ENCODE measurements around the gene RAMACL.

The RAMACL gene

DNA sequence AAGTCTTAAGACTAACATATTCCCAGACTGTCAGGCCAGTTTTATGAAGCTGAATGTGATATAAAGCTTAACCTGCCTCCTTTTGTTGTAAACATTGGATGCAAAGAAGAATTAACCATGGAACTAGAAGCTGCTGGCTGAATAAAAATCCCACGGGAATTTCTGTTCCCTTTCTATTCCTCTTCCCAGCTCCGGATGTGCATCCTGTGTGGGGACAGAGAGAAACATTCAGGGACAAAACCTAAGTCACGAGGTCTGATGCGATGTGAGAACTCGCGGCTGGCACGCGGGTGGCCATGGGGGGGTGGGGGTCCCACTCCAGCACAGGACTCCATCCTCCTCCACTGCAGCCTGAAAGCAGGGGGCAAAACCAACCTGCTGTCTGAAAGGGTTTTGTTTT is 32.2 kb downstream of the RAMACL start:
- TF ChIP-seq, protein P1, sequence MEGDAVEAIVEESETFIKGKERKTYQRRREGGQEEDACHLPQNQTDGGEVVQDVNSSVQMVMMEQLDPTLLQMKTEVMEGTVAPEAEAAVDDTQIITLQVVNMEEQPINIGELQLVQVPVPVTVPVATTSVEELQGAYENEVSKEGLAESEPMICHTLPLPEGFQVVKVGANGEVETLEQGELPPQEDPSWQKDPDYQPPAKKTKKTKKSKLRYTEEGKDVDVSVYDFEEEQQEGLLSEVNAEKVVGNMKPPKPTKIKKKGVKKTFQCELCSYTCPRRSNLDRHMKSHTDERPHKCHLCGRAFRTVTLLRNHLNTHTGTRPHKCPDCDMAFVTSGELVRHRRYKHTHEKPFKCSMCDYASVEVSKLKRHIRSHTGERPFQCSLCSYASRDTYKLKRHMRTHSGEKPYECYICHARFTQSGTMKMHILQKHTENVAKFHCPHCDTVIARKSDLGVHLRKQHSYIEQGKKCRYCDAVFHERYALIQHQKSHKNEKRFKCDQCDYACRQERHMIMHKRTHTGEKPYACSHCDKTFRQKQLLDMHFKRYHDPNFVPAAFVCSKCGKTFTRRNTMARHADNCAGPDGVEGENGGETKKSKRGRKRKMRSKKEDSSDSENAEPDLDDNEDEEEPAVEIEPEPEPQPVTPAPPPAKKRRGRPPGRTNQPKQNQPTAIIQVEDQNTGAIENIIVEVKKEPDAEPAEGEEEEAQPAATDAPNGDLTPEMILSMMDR (IDR thresholded peaks at IDR 0.05; ENCODE audit: low read depth, low read length) = no peak
- Histone ChIP-seq H3K27me3 (no peaks in the 10 kb centered on the region), H3K4me1 (no peaks in the 10 kb centered on the region; the same call in 1 of the 2 replicates), H3K4me3 (ENCODE audit: low read depth, low read length) (no peak overlapping the region), H3K9me3 (no peaks in the 10 kb centered on the region), H3K36me3 (no peaks in the 10 kb centered on the region)
- no peak for DNase-seq

DNA sequence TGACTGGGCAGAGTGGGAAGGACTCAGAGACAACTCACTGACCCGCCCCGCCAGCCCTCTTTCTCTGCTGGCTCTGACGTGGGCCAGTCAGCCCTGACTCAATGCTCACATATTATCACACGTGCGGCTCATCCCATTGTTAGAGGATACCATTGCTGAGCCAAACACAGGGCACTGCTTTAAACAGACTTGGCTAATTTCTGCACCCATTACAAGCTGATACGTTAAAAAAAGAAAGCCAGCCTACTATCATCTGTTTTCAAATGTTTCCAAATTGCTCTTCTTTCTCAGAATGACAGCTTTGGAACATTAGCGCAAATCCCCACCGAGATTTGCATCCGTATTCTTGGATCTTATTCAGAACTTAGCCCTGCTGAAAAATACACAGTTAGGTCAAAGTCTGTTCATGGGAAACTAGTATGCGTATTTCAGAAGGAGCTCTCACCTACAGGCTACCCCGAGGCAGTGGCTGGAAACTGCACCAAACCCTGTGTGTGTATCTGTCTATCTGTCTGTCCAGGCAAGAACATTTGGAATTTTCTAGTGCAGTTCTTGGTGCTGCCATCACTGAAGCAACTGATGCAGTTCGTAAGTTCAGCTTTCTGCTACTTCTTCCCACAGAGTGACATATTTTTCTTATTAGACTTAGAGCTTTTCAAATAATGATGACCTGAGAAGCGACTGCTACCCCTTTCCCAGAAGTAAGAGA is 32.8 kb downstream of the RAMACL start:
- no peak for DNase-seq
- H3K4me1 ChIP-seq = no peaks in the 10 kb centered on the region; the same call in 1 of the 2 replicates

DNA sequence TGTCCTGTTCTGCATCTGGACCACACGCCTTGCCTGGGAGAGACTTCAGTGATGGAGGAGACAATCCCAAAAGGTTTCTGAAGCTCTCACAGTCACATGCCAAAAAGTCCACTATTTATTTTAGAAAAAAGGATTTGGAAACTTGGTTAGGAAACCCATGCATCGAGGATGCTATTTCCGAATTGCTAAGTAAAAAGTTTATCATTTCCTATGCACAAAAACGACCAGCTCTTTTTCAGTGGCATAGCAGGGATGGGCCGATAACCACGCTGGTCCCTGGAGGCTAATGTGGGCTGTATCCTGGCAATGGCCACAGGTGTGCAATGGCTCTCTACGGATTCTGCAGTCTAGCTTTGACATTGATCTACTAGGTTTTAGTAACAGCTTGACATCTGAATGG is 33.9 kb downstream of the RAMACL start:
- Histone ChIP-seq H3K4me3 (ENCODE audit: low read depth, low read length) (no peak overlapping the region), H3K9me3 (no peaks in the 10 kb centered on the region), H3K36me3 (no peaks in the 10 kb centered on the region), H3K4me1 (no peaks in the 10 kb centered on the region; the same call in 1 of the 2 replicates), H3K27me3 (no peaks in the 10 kb centered on the region)
- no peak for DNase-seq
- TF ChIP-seq, protein P1 (IDR thresholded peaks at IDR 0.05; ENCODE audit: low read depth, low read length) = no peak

More for the DNA sequence above, 32.8 kb downstream of the RAMACL start:
- H3K36me3 ChIP-seq = no peaks in the 10 kb centered on the region
- TF ChIP-seq, protein P1 (IDR thresholded peaks at IDR 0.05; ENCODE audit: low read depth, low read length) = no peak
- H3K27me3 ChIP-seq = no peaks in the 10 kb centered on the region
- no peak overlapping the region for H3K4me3 ChIP-seq (ENCODE audit: low read depth, low read length)
- no peaks in the 10 kb centered on the region for H3K9me3 ChIP-seq

DNA sequence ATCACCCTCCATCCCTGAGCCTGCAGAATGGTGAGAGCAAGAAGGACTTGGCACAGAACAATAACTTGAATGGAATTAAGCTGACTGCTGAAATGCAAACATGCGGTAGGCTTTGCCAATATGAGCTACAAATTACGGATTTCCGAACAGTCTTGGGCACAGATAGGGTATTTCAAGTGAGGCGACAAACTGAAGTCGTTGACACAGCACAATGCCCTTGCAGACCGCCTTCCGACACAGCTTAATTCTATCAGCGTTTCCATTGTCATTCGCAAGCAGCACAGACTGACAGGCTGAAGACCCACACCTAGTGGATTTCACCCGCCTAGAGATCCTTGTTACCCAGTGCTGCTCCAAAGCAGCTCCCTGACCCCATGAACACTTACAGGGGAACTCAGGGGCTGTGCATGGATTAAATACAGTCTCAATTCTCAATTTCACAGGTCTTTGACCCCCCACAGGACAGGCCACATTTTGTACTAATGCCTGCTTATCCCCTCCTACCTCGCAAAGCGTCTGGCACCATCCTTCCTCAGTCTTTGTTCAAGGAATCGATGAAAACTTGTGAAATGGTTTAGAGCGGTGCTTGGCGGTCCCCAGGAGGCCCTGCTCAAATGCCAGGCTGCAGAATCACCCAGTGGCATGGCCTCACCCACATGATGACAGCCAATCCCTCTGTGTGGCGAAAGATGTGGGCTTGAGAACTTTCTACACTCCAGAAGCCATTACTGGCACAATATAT is 34.6 kb downstream of the RAMACL start:
- no peaks in the 10 kb centered on the region for H3K36me3 ChIP-seq
- H3K4me3 ChIP-seq (ENCODE audit: low read depth, low read length) = no peak overlapping the region
- no peaks in the 10 kb centered on the region for H3K27me3 ChIP-seq
- no peaks in the 10 kb centered on the region for H3K9me3 ChIP-seq
- H3K4me1 ChIP-seq = no peaks in the 10 kb centered on the region; the same call in 1 of the 2 replicates
- no peak for DNase-seq
- TF ChIP-seq, protein P1 (IDR thresholded peaks at IDR 0.05; ENCODE audit: low read depth, low read length) = no peak

DNA sequence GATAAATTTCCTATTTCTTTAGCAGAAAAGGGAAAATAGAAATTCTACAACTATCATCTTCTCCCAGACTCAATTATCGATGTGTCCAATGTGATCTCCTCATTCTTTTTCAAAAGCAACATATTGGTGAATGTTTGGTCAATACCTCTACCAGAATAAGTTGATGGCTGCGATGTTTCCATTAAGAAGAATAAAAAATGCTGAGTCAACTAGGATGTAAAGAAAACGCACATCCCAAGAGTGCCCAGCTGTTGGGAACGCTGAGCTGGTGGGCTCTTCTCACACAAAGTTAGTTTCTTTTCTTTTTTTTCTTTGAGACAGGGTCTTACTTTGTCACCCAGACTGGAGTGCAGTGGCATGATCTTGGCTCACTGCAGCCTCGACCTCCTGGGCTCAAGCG is 39.8 kb downstream of the RAMACL start:
- Histone ChIP-seq H3K36me3 (no peaks in the 10 kb centered on the region), H3K4me3 (ENCODE audit: low read depth, low read length) (no peak overlapping the region), H3K4me1 (no peaks in the 10 kb centered on the region), H3K9me3 (no peaks in the 10 kb centered on the region), H3K27me3 (no peaks in the 10 kb centered on the region)
- no peak for DNase-seq
- TF ChIP-seq, protein P1 (IDR thresholded peaks at IDR 0.05; ENCODE audit: low read depth, low read length) = no peak

Data from BE2C (cell line).